DMS114 treated with DMSO at 0.1 percent for 48 hours (cell line): ENCODE results near the gene PRND.
"Not testable (repeated sequence)": the region's sequence is repeated elsewhere in the genome, so short reads cannot be mapped to it uniquely, and the experiment has no call there.

ENCODE experiments used
- DNase-seq: peaks from one replicate; lab custom pipeline; 2025; ENCODE audit not compliant: unreplicated experiment; lab: John Stamatoyannopoulos, UW

Gene PRND

GRCh38 chr20:4708036-4708435 lies 13.7 kb upstream of the PRND start:
- DNase-seq, result no peak

DNA sequence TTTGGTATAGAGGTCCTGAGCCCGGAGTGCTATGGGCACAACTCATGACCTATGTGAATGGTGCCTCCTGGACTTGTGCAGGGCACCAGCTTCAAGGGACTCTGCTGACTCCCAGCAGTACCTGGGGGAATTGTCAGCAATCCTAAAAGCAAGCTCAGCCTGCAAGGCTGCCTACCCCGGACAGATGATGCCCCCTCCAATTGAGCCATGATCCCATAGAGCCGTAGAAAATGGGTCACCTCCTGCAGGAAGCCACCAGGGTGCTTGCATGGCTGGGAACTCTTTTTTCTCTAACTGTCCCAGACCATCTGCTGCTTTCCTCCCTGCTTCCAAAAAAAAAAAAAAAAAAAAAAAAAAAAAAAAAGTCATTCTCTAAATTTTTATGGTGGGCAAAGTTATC lies 12.9 kb upstream of the PRND start:
- DNase-seq, result no peak

DNA sequence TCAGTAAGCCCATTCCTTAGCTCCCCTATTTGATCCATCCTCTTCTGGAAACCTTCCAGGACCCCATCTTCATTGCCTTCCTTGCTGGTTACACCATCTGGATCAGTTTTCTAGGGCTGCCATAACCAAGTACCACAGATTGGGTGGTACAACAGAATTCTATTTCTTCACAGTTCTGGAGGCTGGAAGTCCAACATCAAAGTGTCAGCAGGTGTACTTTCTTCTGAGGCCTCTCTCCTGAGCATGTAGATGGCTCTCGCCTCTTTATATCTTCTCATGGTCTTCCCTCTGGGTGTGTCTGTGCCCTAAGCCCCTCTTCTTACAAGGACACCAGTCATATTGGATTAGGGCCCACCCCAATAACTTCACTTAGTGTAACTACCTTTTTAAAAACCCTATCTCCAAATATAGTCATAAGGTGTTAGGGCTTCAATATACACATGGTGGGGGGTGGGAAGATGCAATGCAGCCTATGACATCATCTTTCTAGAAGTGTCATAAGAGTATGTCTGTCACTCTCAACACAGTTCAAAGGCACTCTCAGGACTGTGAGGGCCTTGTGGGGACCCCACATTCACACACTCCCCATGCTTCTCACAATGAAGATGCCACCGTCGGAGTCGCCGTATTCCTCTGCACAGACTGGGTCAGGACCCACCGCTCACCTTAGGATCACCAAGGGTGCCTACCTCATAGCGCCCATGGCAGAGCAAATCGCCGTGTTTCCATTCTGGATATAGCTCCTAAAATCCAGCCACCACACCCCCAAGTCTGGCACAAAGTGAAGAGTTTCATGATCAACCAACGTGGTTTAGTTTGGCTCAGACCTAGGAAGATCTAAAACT lies 12.2 kb upstream of the PRND start:
- DNase-seq, result no peak

GRCh38 chr20:4710106-4710475 lies 11.6 kb upstream of the PRND start:
- no peak for DNase-seq

GRCh38 chr20:4711511-4711910 lies 10.2 kb upstream of the PRND start:
- no peak for DNase-seq

DNA sequence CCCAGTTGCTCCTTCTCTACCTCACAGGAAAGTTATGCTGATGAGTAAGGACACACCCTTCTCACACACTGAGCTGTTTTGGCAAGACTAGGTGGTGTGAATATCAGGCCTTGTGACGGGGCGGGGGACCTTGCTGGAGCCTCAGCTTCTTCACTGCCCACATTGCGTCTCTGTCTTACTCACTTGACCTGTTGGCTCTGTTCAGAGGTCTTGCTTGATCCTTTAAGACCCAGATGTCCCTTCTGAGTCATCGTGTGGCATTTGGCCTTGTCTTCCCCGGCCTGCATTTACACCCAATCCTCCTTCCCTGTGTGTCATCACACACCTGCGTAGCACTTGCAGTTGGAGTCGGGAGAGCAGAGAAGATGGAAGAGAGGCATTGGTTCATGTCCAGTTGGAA lies 8.3 kb upstream of the PRND start:
- DNase-seq, result no peak

GRCh38 chr20:4714818-4715217 lies 6.9 kb upstream of the PRND start:
- DNase-seq, result no peak

DNA sequence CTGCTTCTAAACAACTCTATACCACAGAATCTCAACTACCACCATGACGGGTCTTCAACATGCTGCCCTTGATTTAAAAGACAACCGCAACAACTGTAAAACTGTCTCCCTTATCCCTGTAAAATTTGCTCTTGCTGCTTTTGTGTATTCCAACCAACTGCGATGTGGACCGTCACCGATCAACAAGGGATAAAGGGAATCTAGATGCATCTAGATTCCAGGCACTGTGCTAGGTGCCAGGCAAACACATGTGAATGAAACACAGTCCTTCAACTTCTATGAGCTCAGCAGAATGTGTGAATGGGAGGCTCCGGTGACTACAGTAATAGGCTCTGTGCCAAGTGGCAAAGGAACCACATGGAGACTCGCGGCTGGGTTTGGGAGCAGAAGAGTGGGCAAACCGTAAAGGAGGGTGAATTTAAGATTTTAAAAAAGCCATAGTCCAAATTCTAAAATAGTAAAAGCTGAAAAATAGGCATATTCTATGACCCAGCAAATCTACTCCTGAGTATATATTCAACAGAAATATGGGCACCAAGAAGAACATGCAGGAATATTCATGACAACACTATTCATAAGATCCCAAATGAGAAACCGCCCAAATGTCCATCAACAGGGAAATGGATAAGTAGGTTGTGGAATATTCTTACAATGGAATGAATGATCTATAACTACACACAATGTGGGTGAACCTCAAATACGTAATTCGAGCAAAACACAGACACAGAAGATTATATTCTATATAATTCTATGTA lies 3.7 kb upstream of the PRND start:
- DNase-seq, result no peak

DNA sequence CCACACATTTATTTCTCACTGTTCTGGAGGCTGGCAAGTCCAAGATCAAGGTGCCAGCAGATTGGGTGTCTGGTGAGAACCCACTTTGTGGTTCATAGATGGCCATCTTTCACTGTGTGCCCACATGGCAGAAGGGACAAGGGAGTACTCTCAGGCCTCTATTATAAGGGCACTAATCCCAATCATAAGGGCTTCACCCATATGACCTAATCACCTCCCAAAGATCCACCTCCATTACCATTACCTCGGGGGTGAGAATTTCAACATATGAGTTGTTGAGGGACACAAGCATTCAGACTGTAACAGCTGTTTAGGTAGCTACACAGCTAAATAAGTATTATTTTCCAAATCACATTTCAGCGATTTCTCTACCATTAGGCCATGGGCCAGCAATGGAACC lies 2.5 kb upstream of the PRND start:
- DNase-seq, result no peak

GRCh38 chr20:4720041-4720976 lies 1.4 kb upstream of the PRND start:
- DNase-seq, result peak; percentile 47

GRCh38 chr20:4720977-4721349 lies 746 bp upstream of the PRND start:
- no peak for DNase-seq

GRCh38 chr20:4722571-4722970 lies 862 bp downstream of the PRND start:
- DNase-seq, result no peak

DNA sequence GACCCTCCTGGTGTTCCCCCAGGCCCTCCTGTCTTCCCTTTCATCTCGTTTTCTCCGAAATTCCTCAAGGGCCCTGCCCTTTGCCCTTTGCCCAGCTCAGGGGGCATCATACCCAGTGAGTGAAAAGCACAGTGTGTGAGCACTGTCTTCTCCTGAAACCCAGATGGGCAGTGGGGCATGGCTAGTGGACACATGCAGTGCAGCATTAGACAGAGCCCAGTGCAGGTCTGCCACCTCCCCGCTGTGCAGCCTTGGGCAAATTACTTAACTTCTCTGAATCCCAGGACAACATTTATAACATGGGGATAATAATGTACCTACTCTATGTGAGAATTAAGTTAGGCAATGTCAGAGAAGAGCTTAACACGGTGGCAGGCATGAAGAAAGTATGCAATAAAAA lies 1.3 kb downstream of the PRND start:
- no peak for DNase-seq

DNA sequence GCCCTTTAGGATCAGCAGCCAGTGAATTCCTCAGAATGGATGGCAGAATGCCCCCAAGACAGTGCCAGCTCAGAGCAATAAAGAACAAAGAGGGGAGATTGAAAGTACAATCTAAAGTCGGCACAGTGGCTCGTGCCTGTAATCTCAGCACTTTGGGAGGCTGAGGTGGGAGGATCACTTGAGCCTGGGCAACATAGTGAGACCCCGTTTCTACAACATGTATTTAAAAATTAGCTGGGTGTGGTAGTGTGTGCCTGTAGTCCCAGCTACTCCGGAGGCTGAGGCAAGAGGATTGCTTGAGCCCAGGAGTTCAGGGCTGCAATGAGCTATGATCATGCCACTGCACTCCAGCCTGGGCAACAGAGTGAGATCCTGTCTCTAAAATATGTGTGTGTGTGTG lies 1.8 kb downstream of the PRND start:
- DNase-seq, result not testable (repeated sequence)

DNA sequence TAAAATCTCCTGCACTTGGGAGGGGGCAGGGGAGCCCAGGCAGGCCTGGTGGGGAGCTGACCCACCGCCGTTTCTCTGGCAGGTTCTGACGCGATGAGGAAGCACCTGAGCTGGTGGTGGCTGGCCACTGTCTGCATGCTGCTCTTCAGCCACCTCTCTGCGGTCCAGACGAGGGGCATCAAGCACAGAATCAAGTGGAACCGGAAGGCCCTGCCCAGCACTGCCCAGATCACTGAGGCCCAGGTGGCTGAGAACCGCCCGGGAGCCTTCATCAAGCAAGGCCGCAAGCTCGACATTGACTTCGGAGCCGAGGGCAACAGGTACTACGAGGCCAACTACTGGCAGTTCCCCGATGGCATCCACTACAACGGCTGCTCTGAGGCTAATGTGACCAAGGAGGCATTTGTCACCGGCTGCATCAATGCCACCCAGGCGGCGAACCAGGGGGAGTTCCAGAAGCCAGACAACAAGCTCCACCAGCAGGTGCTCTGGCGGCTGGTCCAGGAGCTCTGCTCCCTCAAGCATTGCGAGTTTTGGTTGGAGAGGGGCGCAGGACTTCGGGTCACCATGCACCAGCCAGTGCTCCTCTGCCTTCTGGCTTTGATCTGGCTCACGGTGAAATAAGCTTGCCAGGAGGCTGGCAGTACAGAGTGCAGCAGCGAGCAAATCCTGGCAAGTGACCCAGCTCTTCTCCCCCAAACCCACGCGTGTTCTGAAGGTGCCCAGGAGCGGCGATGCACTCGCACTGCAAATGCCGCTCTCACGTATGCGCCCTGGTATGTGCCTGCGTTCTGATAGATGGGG lies 3.0 kb downstream of the PRND start:
- no peak for DNase-seq

- DNase-seq, result no peak
These were observed 3.5 kb downstream of the PRND start for GRCh38 chr20:4725263-4725550.

DNA sequence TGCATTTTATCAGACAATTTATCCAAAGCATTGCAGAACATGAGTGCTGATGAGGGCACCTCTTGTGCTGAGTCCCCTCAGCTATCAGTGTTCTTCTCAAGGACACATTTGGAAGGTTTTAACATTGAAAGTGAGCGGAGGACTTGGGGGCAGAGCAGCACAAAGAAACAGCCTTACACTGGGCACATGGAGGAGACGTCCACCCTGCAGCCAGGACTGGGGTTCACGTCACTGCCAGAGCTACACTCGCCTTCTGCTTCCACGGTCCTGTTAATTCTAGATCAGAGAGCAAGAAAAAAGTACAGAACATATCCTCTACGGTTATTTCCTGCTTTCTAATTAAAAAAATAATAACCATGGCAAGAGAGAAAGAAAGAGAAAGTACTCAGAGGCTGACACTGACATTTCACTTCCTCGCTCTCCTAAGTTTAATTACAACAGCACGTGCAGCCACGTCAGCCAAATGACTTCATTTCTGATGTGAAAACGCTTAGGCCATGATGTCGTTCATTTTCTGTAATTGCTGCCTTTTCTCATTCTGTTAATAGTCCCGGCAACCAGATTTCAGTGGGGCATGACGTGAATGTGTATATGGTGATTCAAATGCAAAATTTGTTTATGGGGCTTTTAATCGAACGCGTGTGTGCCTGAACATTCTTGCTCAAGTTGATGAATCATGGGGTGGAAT lies 5.1 kb downstream of the PRND start:
- no peak for DNase-seq

GRCh38 chr20:4728120-4728760 lies 6.5 kb downstream of the PRND start:
- DNase-seq, result no peak

DNA sequence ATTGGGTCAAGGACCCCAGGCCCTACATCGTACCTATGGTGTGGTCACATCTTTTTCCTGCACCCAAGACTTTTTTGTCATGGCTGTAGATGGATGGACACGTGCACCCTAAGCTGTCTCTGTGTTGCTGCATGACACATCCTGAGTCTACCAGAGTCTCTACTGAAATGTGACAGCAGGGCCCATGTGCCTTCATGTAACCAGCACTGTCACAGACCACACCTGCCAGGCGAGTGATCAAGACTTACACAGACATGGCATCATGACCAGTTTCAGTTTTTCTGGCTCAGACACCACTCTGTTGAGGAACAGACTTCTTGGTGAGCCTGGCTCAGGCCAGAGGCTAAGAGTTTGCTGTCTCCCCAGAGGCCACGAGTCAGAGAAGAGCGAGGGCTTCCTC lies 7.6 kb downstream of the PRND start:
- DNase-seq, result no peak

GRCh38 chr20:4730780-4731179 lies 9.1 kb downstream of the PRND start:
- no peak for DNase-seq
